Measurements from ENCODE around the gene CCDC107. TPM values are rescaled to one million over a fixed set of nuclear protein-coding genes. Genes with fewer than 3 reads are reported as not detected.
A peak's percentile ranks its signal among the peaks of the same experiment; 100 is the strongest.

CCDC107 gene
- total and polyA plus RNA-seq, 9 of the 15 experiments (the other 6 are each of a cell fraction or from before 2014, with no cell fraction given): 0.35 to 11.3 (median 6.9) TPM; not detected in 1

- TF ChIP-seq ZNF407 (IDR thresholded peaks at IDR 0.05; ENCODE audit: low read depth): no peak
- no peak for TF ChIP-seq ZHX1 (conservative IDR thresholded peaks at IDR 0.05; ENCODE audit: low read length)
- TF ChIP-seq TCFL5 (CRISPR knock-in tag; conservative IDR thresholded peaks at IDR 0.05): no peak
- no peak for TF ChIP-seq RUNX1 (IDR thresholded peaks at IDR 0.05; ENCODE audit: low read depth)
- peak; percentile 42 for TF ChIP-seq CTCFL (IDR thresholded peaks at IDR 0.05; ENCODE audit: borderline replicate concordance, insufficient read depth, low read depth, low read length, poor library complexity, severe bottlenecking)
- peak in 2 of 3 experiments; percentile 25 to 48 for TF ChIP-seq YY1 (IDR thresholded peaks at IDR 0.05; ENCODE audit: borderline replicate concordance in 1 of 3, control insufficient read depth in 1 of 3, extremely low read depth in 1 of 3, insufficient read depth in 3 of 3, insufficient read length in 1 of 3, insufficient replicate concordance in 2 of 3, low read depth in 1 of 3, low read length in 2 of 3)
- no peak for TF ChIP-seq TFAM (CRISPR knock-in tag; conservative IDR thresholded peaks at IDR 0.05)
- TF ChIP-seq E2F1 (CRISPR knock-in tag; IDR thresholded peaks at IDR 0.05): peak; percentile 91
- no peak for TF ChIP-seq ZNF347 (CRISPR knock-in tag; IDR thresholded peaks at IDR 0.05; ENCODE audit: low read depth)
- TF ChIP-seq ZNF79 (CRISPR knock-in tag; IDR thresholded peaks at IDR 0.05; ENCODE audit: low read depth): no peak
Measured at GRCh38 chr9:35664531-35665470, 6.7 kb downstream of the CCDC107 start, which contains the start of gene ARHGEF39 (continued).

Data from K562 (cell line).